ENCODE measurements around the gene RBP4.

- TF ChIP-seq CHD2 (IDR thresholded peaks at IDR 0.05; ENCODE audit: low read length, partially characterized antibody) (no peak), RFX5 (IDR thresholded peaks at IDR 0.05) (no peak), PBX3 (IDR thresholded peaks at IDR 0.05) (no peak), MAFK (IDR thresholded peaks at IDR 0.05; ENCODE audit: partially characterized antibody) (no peak), EP300 (IDR thresholded peaks at IDR 0.05) (no peak), CTCF (IDR thresholded peaks at IDR 0.05) (no peak), SMC3 (IDR thresholded peaks at IDR 0.05) (no peak), POLR2A (IDR thresholded peaks at IDR 0.05; ENCODE audit: low read length) (no peak), REST (IDR thresholded peaks at IDR 0.05) (no peak), HDAC2 (IDR thresholded peaks at IDR 0.05) (no peak), FOSL2 (IDR thresholded peaks at IDR 0.05) (peak; percentile 49; the same call in 1 of the 2 replicates), FOSL2 (CRISPR knock-in tag; IDR thresholded peaks at IDR 0.05) (peak; percentile 22; the same call in 1 of the 2 replicates), MAX (IDR thresholded peaks at IDR 0.05) (peak; percentile 42; the same call in 1 of the 2 replicates)
Observed at GRCh38 chr10:93579089-93579488, 21.9 kb downstream of the RBP4 start.

Data from A549 (cell line).